Adrenal gland (tissue), 5 donors: ENCODE measurements around the gene SAMD4A.

ENCODE experiments used
- POLR2A ChIP-seq, 2 donors: fragments of 450-650 bp; IDR thresholded peaks; one replicate each; pipeline ENCODE4 v1.6.1; 2017; ENCODE audit warnings: antibody characterized with exemption in 2 of 2, mild to moderate bottlenecking in 2 of 2, moderate library complexity in 1 of 2
- TF ChIP-seq, protein P1 (sequence below), 6 experiments: fragments of 450-650 bp in 4 of 6; fragments of 200-600 bp in 2 of 6; sonication (generic) in 1 of 6; IDR thresholded peaks; 1 replicate in 5 of 6; 2 replicates in 1 of 6; pipeline versions ENCODE4 v1.5.1 to v1.8.0; 2016 to 2021; ENCODE audit warnings: antibody characterized with exemption in 6 of 6, mild to moderate bottlenecking in 2 of 6, moderate library complexity in 1 of 6
- donor health status: DM: no; HTN: no; CAD: no.

DNA sequence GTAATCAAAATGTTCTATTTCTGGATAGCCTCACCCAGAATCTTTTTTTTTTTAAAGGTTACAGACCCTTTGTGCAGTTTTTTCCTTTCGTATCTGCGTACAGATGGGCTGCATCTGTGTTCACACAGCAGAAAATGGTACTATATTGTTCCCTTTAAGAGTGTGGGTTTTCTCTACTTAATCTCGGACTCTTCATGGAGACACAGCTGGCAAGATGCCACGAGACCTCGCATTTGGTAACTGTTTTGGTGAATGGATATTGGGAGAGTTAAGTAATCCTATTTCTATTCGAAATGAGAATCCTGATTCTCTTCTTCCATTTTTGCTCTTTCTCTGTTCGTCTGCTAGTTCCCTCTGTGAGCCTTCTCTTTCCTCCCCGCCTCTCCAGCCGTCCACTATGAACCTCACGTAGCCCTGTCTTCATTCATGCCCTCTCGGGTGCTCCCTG, 85.7 kb downstream of the SAMD4A start:
- TF ChIP-seq, protein P1, sequence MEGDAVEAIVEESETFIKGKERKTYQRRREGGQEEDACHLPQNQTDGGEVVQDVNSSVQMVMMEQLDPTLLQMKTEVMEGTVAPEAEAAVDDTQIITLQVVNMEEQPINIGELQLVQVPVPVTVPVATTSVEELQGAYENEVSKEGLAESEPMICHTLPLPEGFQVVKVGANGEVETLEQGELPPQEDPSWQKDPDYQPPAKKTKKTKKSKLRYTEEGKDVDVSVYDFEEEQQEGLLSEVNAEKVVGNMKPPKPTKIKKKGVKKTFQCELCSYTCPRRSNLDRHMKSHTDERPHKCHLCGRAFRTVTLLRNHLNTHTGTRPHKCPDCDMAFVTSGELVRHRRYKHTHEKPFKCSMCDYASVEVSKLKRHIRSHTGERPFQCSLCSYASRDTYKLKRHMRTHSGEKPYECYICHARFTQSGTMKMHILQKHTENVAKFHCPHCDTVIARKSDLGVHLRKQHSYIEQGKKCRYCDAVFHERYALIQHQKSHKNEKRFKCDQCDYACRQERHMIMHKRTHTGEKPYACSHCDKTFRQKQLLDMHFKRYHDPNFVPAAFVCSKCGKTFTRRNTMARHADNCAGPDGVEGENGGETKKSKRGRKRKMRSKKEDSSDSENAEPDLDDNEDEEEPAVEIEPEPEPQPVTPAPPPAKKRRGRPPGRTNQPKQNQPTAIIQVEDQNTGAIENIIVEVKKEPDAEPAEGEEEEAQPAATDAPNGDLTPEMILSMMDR (IDR thresholded peaks at IDR 0.05), result no peak
- TF ChIP-seq POLR2A (IDR thresholded peaks at IDR 0.05), result no peak
